ENCODE results near the gene PDLIM1.

DNA sequence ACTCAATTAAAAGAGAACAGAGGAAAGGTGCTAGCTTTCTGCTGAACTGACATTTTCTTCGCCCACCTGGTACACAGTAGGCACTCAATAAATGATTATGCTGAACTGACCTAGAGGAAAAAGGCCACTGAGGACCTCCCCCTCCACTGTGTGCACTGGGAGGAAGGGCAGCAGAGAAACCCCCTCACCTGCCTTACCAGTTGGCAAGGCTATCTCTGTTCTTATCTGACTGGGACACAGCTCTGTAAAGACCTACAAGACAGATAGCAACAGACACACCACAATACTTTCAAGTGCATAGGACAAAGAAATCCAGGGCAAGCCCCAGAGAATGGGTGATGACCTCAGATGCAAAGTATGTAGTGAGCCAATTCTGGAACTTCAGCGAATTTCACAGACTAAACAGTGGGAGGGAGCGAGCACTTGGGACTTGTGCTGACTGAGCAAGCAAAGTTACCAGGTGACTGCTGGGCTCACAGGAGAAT lies 30.4 kb downstream of the PDLIM1 start:
- TF ChIP-seq POLR2A (IDR thresholded peaks at IDR 0.05) (no peak), CTCF (IDR thresholded peaks at IDR 0.05) (no peak)
